T-helper 1 cell treated with Interleukin-12 subunit alpha and Interleukin-12 subunit beta and Interleukin-4 antibody, amounts not matched to agents 30 ng/mL and 1 ng/mL, for 36 hours (primary cell): ENCODE measurements around the gene TUBA3D. TPM values are rescaled to one million over a fixed set of nuclear protein-coding genes. Genes with fewer than 3 reads are reported as not detected.
"Not testable (repeated sequence)": the region's sequence is repeated elsewhere in the genome, so short reads cannot be mapped to it uniquely, and the experiment has no call there.

Experiments used
- intact Hi-C: fragments of 100-400 bp; cut with micrococcal nuclease; formaldehyde crosslinking; loops from one replicate; pipeline ENCODE4 v1.15.1; 2024
- total RNA-seq: library from RNA; stranded (reverse); gene quantifications from 2 replicates; pipeline ENCODE4 v1.2.3, GENCODE V29; 2022

TUBA3D gene
- total RNA-seq, 1 donor from 2014 or later = not detected

DNA sequence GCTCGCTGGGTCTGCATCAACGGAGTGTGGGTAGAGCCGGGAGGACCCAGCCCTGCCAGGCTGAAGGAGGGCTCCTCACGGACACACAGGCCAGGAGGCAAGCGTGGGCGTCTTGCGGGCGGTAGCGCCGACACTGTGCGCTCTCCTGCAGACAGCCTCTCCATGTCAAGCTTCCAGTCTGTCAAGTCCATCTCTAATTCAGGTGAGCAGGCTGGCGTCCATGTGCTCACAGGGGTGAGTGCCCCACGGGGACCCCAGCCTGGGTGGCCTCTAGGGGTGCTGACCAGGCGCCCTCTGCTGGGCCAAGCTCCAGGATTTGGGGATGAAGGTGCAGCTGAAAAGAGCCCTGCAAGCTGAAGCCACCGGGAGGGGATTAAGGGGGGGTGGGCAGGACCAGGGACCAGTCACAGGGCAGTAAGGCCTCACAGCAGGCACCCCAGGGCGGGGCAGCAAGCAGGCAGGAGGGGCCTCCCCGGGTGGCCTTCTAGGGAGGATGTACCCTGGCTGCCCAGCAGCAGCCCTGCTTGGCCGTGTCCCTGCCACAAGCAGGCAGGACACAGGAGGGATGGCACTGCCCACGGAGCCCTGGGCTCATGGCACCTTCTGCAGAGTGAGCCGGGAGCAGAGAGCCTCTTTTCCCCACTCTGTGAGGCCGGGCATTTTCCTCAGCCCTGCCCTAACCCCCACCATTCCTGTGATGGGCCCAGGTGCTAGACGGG lies 54.9 kb downstream of the TUBA3D start:
- intact Hi-C loops = not testable (repeated sequence)

- intact Hi-C loops = not testable (repeated sequence)
Observed at GRCh38 chr2:131531547-131532185, 55.7 kb downstream of the TUBA3D start.

Other genes with a start within 250 kb of the TUBA3D start
- not detected in 2 replicates for gene RAB6D, start 112.0 kb upstream of the TUBA3D start, total RNA-seq
- gene MZT2A, start 16.3 kb downstream of the TUBA3D start, total RNA-seq = 107 and 110 TPM in 2 replicates
- 2.3 and 4.0 TPM in 2 replicates for gene CCDC74A, start 51.8 kb downstream of the TUBA3D start, total RNA-seq